NB4 (cell line): Measurements from ENCODE around the gene RBM42.
"Not testable (repeated sequence)": the region's sequence is repeated elsewhere in the genome, so short reads cannot be mapped to it uniquely, and the experiment has no call there.

Source experiments
- DNase-seq: peaks from one replicate; pipeline ENCODE4 v3.0.0; 2010; ENCODE audit warnings: low read depth
- H3K4me3 ChIP-seq: one replicate; pipeline ENCODE4 v1.5.1; 2011; ENCODE audit warnings: mild to moderate bottlenecking, low read depth, low read length, moderate library complexity
- MYC ChIP-seq: IDR thresholded peaks from 2 replicates; pipeline ENCODE4 v1.6.1; 2011; ENCODE audit warnings: low read depth, low read length
- POLR2A ChIP-seq: IDR thresholded peaks from 2 replicates; pipeline ENCODE4 v1.6.1; 2011; ENCODE audit warnings: mild to moderate bottlenecking; ENCODE audit not compliant: insufficient read length; ENCODE audit errors: extremely low read depth
- TF ChIP-seq, protein P1 (sequence below): IDR thresholded peaks from one replicate; pipeline ENCODE4 v1.5.1; 2012; ENCODE audit warnings: low read depth, low read length
- TF ChIP-seq, protein P2 (sequence below): IDR thresholded peaks from 2 replicates; pipeline ENCODE4 v1.6.1; 2011; ENCODE audit warnings: low read depth, low read length

RBM42 gene

DNA sequence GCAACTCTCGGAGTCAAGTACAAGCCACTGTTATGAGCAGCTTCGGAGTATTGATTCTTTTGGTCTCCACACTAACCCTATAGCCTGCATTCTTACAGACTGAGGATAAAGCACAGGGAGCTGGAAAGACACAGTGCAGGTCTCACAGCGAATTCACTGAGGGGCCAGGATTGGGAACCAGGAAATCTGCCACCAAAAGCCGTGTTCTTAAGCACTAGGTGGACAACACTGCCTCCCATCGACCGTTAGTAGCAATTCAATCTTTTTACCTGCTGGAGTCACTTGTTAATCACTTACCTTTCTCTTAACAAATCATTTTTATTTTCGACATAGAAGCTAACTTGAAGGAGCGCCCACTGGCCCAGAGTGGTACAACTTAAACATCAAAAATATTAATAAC is 36.6 kb upstream of the RBM42 start:
- peak; percentile 43 for DNase-seq
- TF ChIP-seq POLR2A (no peak), MYC (no peak)
- TF ChIP-seq, protein P1, sequence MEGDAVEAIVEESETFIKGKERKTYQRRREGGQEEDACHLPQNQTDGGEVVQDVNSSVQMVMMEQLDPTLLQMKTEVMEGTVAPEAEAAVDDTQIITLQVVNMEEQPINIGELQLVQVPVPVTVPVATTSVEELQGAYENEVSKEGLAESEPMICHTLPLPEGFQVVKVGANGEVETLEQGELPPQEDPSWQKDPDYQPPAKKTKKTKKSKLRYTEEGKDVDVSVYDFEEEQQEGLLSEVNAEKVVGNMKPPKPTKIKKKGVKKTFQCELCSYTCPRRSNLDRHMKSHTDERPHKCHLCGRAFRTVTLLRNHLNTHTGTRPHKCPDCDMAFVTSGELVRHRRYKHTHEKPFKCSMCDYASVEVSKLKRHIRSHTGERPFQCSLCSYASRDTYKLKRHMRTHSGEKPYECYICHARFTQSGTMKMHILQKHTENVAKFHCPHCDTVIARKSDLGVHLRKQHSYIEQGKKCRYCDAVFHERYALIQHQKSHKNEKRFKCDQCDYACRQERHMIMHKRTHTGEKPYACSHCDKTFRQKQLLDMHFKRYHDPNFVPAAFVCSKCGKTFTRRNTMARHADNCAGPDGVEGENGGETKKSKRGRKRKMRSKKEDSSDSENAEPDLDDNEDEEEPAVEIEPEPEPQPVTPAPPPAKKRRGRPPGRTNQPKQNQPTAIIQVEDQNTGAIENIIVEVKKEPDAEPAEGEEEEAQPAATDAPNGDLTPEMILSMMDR: peak; percentile 27
- TF ChIP-seq, protein P2, sequence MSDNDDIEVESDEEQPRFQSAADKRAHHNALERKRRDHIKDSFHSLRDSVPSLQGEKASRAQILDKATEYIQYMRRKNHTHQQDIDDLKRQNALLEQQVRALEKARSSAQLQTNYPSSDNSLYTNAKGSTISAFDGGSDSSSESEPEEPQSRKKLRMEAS: no peak

DNA sequence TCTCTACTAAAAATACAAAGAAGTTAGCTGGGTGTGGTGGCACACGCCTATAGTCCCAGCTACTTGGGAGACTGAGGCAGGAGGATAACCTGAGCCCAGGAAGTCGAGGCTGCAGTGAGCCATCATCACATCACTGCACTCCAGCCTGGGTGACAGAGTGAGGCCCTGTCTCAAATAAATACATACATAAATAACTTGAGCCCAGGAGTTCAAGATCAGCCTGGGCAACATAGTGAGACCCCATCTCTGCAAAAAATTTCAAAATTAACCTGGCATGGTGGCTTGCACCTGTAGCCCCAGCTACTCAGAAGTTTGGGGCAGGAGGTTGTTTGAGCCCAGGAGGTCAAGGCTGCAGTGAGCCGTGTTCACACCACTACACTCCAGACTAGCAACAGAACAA is 33.8 kb upstream of the RBM42 start:
- not testable (repeated sequence) for DNase-seq, H3K4me3 ChIP-seq

More for the DNA sequence above, 36.6 kb upstream of the RBM42 start:
- no peak overlapping the region for H3K4me3 ChIP-seq

DNA sequence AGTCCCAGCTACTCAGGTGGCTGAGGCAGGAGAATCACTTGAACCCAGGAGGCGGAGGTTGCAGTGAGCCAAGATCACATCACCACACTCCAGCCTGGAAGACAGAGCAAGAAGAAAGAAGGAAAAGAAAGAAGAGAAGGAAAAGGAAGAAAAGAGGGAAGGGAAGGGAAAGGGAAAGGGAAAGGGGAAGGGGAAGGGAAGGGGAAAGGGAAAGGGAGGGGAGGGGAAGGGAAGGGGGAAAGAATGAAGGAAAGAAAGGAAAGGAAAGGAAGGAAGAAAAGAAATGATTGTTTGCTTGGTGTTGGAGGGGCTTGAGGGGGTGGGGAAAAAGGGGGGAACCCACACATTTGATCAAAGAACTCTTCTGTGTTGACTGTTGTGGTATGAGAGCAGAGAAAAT is 32.9 kb upstream of the RBM42 start:
- TF ChIP-seq MYC (no peak), POLR2A (no peak)
- TF ChIP-seq, protein P1: no peak
- TF ChIP-seq, protein P2: no peak
- no peak for DNase-seq
- H3K4me3 ChIP-seq: no peak overlapping the region

DNA sequence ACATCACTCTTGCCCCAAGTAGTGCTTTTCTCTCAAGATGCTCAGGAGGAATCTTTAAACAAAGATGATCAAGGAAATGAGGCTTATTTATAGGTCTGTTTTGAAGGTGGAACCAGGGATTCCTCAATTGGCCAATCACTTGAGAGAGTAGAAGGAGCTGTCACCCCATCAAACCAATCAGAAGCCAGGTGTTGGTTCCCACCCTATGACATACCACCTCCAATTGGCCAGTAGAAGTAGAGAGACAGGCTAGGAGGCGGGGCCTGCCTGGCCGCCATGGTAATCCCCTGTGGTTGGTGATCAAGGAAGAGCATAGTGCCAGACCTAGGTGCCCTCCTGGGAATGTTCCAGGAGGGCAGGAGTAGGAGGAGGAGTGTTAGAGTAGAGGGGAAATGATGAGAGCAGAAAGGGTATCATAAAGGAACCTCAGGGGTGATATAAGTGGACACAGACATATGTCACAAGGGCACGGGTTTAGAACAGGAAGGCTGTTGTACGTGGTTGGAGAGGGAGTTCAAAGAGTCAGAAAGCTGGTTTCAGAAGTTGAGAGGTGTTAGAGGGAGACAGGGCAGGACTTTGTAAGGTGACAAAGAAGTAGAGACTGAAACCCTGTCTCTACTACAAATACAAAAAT is 32.4 kb upstream of the RBM42 start:
- DNase-seq: peak; percentile 36
- H3K4me3 ChIP-seq: no peak overlapping the region
- TF ChIP-seq, protein P2: no peak
- no peak for TF ChIP-seq POLR2A
- no peak for TF ChIP-seq MYC
- TF ChIP-seq, protein P1: no peak

DNA sequence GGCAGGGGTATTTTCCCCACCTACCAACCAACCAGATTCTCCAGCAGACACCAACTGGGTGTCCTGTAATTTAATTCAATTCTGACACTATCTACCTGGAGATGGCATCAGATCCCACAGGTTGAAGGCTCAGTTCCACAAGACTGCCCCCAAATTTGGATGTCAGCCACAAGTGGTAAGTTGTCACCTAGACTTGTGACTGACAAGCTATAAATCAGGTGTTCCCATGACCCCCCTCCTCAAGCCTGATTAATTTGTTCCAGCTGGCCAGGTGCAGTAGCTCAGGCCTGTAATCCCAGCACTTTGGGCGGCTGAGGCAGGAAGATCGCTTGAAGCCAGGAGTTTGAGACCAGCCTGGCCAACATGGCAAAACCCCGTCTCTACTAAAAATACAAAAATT is 26.9 kb upstream of the RBM42 start:
- DNase-seq: no peak
- no peak overlapping the region for H3K4me3 ChIP-seq
- TF ChIP-seq, protein P2: no peak
- TF ChIP-seq, protein P1: no peak
- TF ChIP-seq MYC (no peak), POLR2A (no peak)

DNA sequence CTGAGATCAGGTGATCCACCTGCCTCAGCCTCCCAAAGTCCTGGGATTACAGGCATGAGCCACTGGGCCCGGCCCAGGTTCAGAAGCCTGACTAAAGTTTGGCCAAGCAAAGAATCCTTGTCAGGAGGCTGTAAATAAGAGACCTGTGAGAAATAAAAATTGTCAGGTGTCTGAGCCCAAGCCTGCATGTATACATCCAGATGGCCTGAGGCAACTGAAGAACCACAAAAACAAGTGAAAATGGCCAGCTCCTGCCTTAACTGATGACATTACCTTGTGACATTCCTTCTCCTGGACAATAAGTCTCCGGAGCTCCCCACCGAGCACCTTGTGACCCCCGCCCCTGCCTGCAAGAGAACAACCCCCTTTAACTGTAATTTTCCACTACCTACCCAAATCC is 24.4 kb upstream of the RBM42 start:
- not testable (repeated sequence) for H3K4me3 ChIP-seq

DNA sequence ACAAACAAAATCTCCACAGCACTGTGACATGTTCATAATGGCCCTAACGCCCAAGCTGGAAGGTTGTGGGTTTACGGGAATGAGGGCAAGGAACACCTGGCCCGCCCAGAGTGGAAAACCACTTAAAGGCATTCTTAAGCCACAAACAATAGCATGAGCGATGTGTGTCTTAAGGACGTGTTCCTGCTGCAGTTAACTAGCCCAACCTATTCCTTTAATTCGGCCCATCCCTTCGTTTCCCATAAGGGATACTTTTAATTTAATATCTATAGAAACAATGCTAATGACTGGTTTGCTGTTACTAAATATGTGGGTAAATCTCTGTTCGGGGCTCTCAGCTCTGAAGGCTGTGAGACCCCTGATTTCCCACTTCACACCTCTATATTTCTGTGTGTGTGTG is 21.7 kb upstream of the RBM42 start:
- not testable (repeated sequence) for H3K4me3 ChIP-seq, DNase-seq

More for the DNA sequence above, 24.4 kb upstream of the RBM42 start:
- DNase-seq: not testable (repeated sequence)

DNA sequence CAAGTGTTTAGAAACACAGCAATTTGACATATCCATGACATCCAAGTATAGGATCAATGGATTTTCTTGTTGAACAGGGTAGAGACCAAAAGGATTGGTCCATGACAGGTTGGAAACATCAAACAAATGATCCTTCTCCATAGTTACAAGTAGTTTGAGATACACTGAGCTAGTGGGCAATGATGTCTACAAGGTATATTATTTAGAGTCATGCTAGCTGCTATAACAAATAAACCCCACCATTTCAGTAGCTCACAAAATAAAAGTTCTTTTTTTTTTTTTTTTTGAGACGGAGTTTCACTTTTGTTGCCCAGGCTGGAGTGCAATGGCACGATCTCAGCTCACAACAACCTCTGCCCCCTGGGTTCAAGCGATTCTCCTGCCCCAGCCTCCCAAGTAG is 21.2 kb upstream of the RBM42 start:
- no peak for TF ChIP-seq MYC
- TF ChIP-seq, protein P1: no peak
- H3K4me3 ChIP-seq: no peak overlapping the region
- DNase-seq: no peak
